ENCODE results near the gene NSUN7. TPM values are rescaled to one million over a fixed set of nuclear protein-coding genes. Genes with fewer than 3 reads are reported as not detected.

The NSUN7 gene
- total and polyA plus RNA-seq, 2 donors (not counting 1 experiment from before 2014, with no cell fraction given) = 0.33 TPM; not detected in 1

DNA sequence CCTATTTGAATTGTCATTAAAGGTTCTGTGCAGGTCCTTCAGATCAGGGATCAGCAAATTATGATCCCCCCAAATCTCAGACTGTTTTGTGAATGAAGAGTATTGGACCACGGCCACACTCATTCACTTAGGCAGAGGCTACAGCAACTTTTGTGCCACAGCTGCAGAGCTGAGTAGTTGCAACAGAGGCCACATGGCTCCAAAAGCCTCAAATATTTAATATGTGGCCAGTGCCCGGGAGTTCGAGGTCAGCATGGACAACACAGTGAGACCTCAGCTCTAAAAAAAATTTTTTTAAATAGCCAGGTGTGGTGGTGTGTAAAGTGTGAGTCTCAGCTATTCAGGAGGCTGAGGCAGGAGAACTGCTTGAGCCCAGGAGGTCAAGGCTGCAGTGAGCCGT, 100.7 kb downstream of the NSUN7 start:
- no peaks in the 10 kb centered on the region for H3K27me3 ChIP-seq (ENCODE audit: control insufficient read depth, insufficient read depth, low read length)
- no peak overlapping the region for H3K27ac ChIP-seq (ENCODE audit: insufficient read depth, low read length)
- no peaks in the 10 kb centered on the region for H3K4me1 ChIP-seq (ENCODE audit: control insufficient read depth, extremely low read depth, insufficient read depth, low read length)
- H3K79me2 ChIP-seq (ENCODE audit: control insufficient read depth, insufficient read depth, low read length) = no peaks in the 10 kb centered on the region
- H4K20me1 ChIP-seq (ENCODE audit: control insufficient read depth, extremely low read depth, insufficient read depth, low read length) = no peaks in the 10 kb centered on the region
- no peak overlapping the region for H3K4me2 ChIP-seq (ENCODE audit: extremely low read depth, insufficient read depth, low read length)
- H3K9me3 ChIP-seq (ENCODE audit: control insufficient read depth, insufficient read depth, low read depth, low read length) = no peaks in the 10 kb centered on the region
- no peak overlapping the region for H2AFZ ChIP-seq (ENCODE audit: low read length)
- no peak overlapping the region for H3K4me3 ChIP-seq (replicated peaks in 1 of 4; ENCODE audit: control extremely low read depth in 1 of 4, insufficient read depth in 1 of 4, low read depth in 3 of 4, low read length in 4 of 4)
- no peak for DNase-seq (ENCODE audit: low read depth in 2 of 2)
- H3K9ac ChIP-seq (ENCODE audit: insufficient read depth, low read length) = no peak overlapping the region
- TF ChIP-seq, protein P1, sequence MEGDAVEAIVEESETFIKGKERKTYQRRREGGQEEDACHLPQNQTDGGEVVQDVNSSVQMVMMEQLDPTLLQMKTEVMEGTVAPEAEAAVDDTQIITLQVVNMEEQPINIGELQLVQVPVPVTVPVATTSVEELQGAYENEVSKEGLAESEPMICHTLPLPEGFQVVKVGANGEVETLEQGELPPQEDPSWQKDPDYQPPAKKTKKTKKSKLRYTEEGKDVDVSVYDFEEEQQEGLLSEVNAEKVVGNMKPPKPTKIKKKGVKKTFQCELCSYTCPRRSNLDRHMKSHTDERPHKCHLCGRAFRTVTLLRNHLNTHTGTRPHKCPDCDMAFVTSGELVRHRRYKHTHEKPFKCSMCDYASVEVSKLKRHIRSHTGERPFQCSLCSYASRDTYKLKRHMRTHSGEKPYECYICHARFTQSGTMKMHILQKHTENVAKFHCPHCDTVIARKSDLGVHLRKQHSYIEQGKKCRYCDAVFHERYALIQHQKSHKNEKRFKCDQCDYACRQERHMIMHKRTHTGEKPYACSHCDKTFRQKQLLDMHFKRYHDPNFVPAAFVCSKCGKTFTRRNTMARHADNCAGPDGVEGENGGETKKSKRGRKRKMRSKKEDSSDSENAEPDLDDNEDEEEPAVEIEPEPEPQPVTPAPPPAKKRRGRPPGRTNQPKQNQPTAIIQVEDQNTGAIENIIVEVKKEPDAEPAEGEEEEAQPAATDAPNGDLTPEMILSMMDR (conservative IDR thresholded peaks at IDR 0.05 in 1 of 2, IDR thresholded peaks at IDR 0.05 in 1 of 2; ENCODE audit: low read depth in 1 of 2, low read length in 2 of 2) = no peak
- no peak for TF ChIP-seq EZH2 (IDR thresholded peaks at IDR 0.05; ENCODE audit: low read length, missing control alignments)
- H3K36me3 ChIP-seq (ENCODE audit: control insufficient read depth, insufficient read depth, low read length) = no peaks in the 10 kb centered on the region

GRCh38 chr4:40856277-40856839, 106.6 kb downstream of the NSUN7 start:
- no peak overlapping the region for H2AFZ ChIP-seq (ENCODE audit: low read length)
- peak overlapping the region in 3 of 4 experiments; percentile 20 to 40 (median 40) for H3K4me3 ChIP-seq (replicated peaks in 1 of 4; ENCODE audit: control extremely low read depth in 1 of 4, insufficient read depth in 1 of 4, low read depth in 3 of 4, low read length in 4 of 4)
- no peaks in the 10 kb centered on the region for H3K9me3 ChIP-seq (ENCODE audit: control insufficient read depth, insufficient read depth, low read depth, low read length)
- H3K79me2 ChIP-seq (ENCODE audit: control insufficient read depth, insufficient read depth, low read length) = no peaks in the 10 kb centered on the region
- peak overlapping the region; percentile 86 for H3K4me2 ChIP-seq (ENCODE audit: extremely low read depth, insufficient read depth, low read length)
- H3K9ac ChIP-seq (ENCODE audit: insufficient read depth, low read length) = no peak overlapping the region
- H3K36me3 ChIP-seq (ENCODE audit: control insufficient read depth, insufficient read depth, low read length) = no peaks in the 10 kb centered on the region
- no peak overlapping the region for H3K27ac ChIP-seq (ENCODE audit: insufficient read depth, low read length)
- no peaks in the 10 kb centered on the region for H3K27me3 ChIP-seq (ENCODE audit: control insufficient read depth, insufficient read depth, low read length)
- H3K4me1 ChIP-seq (ENCODE audit: control insufficient read depth, extremely low read depth, insufficient read depth, low read length) = peaks cover 2% of the 10 kb centered on the region
- DNase-seq (ENCODE audit: low read depth in 2 of 2) = no peak
- TF ChIP-seq, protein P1 (conservative IDR thresholded peaks at IDR 0.05 in 1 of 2, IDR thresholded peaks at IDR 0.05 in 1 of 2; ENCODE audit: low read depth in 1 of 2, low read length in 2 of 2) = no peak
- TF ChIP-seq EZH2 (IDR thresholded peaks at IDR 0.05; ENCODE audit: low read length, missing control alignments) = no peak
- no peaks in the 10 kb centered on the region for H4K20me1 ChIP-seq (ENCODE audit: control insufficient read depth, extremely low read depth, insufficient read depth, low read length)

- peak overlapping the region; percentile 86 for H3K4me2 ChIP-seq (ENCODE audit: extremely low read depth, insufficient read depth, low read length)
- TF ChIP-seq, protein P1 (conservative IDR thresholded peaks at IDR 0.05 in 1 of 2, IDR thresholded peaks at IDR 0.05 in 1 of 2; ENCODE audit: low read depth in 1 of 2, low read length in 2 of 2) = no peak
- TF ChIP-seq EZH2 (IDR thresholded peaks at IDR 0.05; ENCODE audit: low read length, missing control alignments) = no peak
- H3K79me2 ChIP-seq (ENCODE audit: control insufficient read depth, insufficient read depth, low read length) = no peaks in the 10 kb centered on the region
- H3K27me3 ChIP-seq (ENCODE audit: control insufficient read depth, insufficient read depth, low read length) = no peaks in the 10 kb centered on the region
- H3K4me3 ChIP-seq (replicated peaks in 1 of 4; ENCODE audit: control extremely low read depth in 1 of 4, insufficient read depth in 1 of 4, low read depth in 3 of 4, low read length in 4 of 4) = peak overlapping the region; percentile 20 to 47 (median 30)
- no peak overlapping the region for H3K9ac ChIP-seq (ENCODE audit: insufficient read depth, low read length)
- no peak overlapping the region for H2AFZ ChIP-seq (ENCODE audit: low read length)
- H4K20me1 ChIP-seq (ENCODE audit: control insufficient read depth, extremely low read depth, insufficient read depth, low read length) = no peaks in the 10 kb centered on the region
- no peaks in the 10 kb centered on the region for H3K9me3 ChIP-seq (ENCODE audit: control insufficient read depth, insufficient read depth, low read depth, low read length)
- no peaks in the 10 kb centered on the region for H3K36me3 ChIP-seq (ENCODE audit: control insufficient read depth, insufficient read depth, low read length)
- H3K4me1 ChIP-seq (ENCODE audit: control insufficient read depth, extremely low read depth, insufficient read depth, low read length) = peaks cover 2% of the 10 kb centered on the region
- H3K27ac ChIP-seq (ENCODE audit: insufficient read depth, low read length) = no peak overlapping the region
- peak; percentile 66 to 69 for DNase-seq (ENCODE audit: low read depth in 2 of 2)
Measured at GRCh38 chr4:40856840-40857362, 107.1 kb downstream of the NSUN7 start.

Measured in fibroblast of lung (primary cell).